Right lobe of liver (tissue), 4 donors: ENCODE results near the gene PCDHB2.

Experiments
- CTCF ChIP-seq, 4 donors: fragments of 200-600 bp in 3 of 4; fragments of 450-650 bp in 1 of 4; IDR thresholded peaks; one replicate each; pipeline versions ENCODE4 v1.5.1 to v1.8.0; 2016 to 2022; ENCODE audit warnings: antibody characterized with exemption in 4 of 4, mild to moderate bottlenecking in 2 of 4
- POLR2A ChIP-seq: fragments of 450-650 bp; IDR thresholded peaks from one replicate; pipeline ENCODE4 v1.6.1; 2017; ENCODE audit warnings: antibody characterized with exemption, mild to moderate bottlenecking
- donor health status: DM: no; HTN: no; CAD: no.
- donor health status: DM: no; HTN: no; CAD: no.
- donor health status: DM: no; HTN: yes; CAD: no.

- no peak for TF ChIP-seq CTCF (IDR thresholded peaks at IDR 0.05)
- no peak for TF ChIP-seq POLR2A
These were observed 6.6 kb downstream of the PCDHB2 start for GRCh38 chr5:141101059-141101458.
